Thyroid gland (tissue), 4 donors: ENCODE measurements around the gene TNFSF15.

Experiments used
- POLR2A ChIP-seq, 2 donors: fragments of 450-650 bp; IDR thresholded peaks; one replicate each; pipeline ENCODE4 v1.6.1; 2017; ENCODE audit warnings: antibody characterized with exemption in 2 of 2, mild to moderate bottlenecking in 2 of 2, moderate library complexity in 1 of 2
- TF ChIP-seq, protein P1 (sequence below), 6 experiments: fragments of 200-600 bp in 3 of 6; fragments of 450-650 bp in 3 of 6; sonication (generic) in 3 of 6; IDR thresholded peaks; one replicate each; pipeline ENCODE4 v1.5.1; 2016 to 2019; ENCODE audit warnings: antibody characterized with exemption in 6 of 6, mild to moderate bottlenecking in 2 of 6, inconsistent platforms in 1 of 6, moderate library complexity in 1 of 6

DNA sequence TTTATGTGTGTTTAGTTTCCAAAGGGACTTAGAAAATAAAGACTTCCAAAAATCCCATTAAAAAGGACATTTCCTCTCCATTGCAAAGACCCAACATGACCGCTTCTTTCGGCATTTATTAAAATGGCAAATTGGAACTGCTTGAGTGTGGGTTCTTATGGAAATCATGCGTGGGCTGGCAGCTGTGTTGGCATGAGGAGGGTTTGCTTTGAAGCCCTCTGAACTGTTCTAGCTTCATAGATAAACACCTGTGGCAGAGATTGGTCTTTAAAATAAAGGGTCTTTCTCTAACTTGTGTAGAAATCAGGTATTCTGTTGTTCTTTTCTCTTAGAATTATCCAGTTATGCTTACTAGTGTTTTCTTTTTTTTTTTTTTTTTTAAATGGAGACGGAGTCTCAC is 68.0 kb downstream of the TNFSF15 start:
- TF ChIP-seq, protein P1, sequence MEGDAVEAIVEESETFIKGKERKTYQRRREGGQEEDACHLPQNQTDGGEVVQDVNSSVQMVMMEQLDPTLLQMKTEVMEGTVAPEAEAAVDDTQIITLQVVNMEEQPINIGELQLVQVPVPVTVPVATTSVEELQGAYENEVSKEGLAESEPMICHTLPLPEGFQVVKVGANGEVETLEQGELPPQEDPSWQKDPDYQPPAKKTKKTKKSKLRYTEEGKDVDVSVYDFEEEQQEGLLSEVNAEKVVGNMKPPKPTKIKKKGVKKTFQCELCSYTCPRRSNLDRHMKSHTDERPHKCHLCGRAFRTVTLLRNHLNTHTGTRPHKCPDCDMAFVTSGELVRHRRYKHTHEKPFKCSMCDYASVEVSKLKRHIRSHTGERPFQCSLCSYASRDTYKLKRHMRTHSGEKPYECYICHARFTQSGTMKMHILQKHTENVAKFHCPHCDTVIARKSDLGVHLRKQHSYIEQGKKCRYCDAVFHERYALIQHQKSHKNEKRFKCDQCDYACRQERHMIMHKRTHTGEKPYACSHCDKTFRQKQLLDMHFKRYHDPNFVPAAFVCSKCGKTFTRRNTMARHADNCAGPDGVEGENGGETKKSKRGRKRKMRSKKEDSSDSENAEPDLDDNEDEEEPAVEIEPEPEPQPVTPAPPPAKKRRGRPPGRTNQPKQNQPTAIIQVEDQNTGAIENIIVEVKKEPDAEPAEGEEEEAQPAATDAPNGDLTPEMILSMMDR (IDR thresholded peaks at IDR 0.05), result no peak
- no peak for TF ChIP-seq POLR2A (IDR thresholded peaks at IDR 0.05)
